ENCODE measurements around the gene ZNF83.

GRCh38 chr19:52670046-52670445 is 31.9 kb upstream of the ZNF83 start:
- TF ChIP-seq, protein P1, sequence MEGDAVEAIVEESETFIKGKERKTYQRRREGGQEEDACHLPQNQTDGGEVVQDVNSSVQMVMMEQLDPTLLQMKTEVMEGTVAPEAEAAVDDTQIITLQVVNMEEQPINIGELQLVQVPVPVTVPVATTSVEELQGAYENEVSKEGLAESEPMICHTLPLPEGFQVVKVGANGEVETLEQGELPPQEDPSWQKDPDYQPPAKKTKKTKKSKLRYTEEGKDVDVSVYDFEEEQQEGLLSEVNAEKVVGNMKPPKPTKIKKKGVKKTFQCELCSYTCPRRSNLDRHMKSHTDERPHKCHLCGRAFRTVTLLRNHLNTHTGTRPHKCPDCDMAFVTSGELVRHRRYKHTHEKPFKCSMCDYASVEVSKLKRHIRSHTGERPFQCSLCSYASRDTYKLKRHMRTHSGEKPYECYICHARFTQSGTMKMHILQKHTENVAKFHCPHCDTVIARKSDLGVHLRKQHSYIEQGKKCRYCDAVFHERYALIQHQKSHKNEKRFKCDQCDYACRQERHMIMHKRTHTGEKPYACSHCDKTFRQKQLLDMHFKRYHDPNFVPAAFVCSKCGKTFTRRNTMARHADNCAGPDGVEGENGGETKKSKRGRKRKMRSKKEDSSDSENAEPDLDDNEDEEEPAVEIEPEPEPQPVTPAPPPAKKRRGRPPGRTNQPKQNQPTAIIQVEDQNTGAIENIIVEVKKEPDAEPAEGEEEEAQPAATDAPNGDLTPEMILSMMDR (IDR thresholded peaks at IDR 0.05) = no peak
- no peak for TF ChIP-seq NR1H2 (CRISPR knock-in tag; IDR thresholded peaks at IDR 0.05)
- TF ChIP-seq, protein P2, sequence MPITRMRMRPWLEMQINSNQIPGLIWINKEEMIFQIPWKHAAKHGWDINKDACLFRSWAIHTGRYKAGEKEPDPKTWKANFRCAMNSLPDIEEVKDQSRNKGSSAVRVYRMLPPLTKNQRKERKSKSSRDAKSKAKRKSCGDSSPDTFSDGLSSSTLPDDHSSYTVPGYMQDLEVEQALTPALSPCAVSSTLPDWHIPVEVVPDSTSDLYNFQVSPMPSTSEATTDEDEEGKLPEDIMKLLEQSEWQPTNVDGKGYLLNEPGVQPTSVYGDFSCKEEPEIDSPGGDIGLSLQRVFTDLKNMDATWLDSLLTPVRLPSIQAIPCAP (CRISPR knock-in tag; IDR thresholded peaks at IDR 0.05) = no peak
- TF ChIP-seq ZNF121 (CRISPR knock-in tag; IDR thresholded peaks at IDR 0.05) = no peak
- no peak for TF ChIP-seq JAZF1 (CRISPR knock-in tag; IDR thresholded peaks at IDR 0.05)
- TF ChIP-seq, protein P3, sequence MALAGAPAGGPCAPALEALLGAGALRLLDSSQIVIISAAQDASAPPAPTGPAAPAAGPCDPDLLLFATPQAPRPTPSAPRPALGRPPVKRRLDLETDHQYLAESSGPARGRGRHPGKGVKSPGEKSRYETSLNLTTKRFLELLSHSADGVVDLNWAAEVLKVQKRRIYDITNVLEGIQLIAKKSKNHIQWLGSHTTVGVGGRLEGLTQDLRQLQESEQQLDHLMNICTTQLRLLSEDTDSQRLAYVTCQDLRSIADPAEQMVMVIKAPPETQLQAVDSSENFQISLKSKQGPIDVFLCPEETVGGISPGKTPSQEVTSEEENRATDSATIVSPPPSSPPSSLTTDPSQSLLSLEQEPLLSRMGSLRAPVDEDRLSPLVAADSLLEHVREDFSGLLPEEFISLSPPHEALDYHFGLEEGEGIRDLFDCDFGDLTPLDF (CRISPR knock-in tag; IDR thresholded peaks at IDR 0.05) = no peak
- TF ChIP-seq, protein P4, sequence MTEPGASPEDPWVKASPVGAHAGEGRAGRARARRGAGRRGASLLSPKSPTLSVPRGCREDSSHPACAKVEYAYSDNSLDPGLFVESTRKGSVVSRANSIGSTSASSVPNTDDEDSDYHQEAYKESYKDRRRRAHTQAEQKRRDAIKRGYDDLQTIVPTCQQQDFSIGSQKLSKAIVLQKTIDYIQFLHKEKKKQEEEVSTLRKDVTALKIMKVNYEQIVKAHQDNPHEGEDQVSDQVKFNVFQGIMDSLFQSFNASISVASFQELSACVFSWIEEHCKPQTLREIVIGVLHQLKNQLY (CRISPR knock-in tag; IDR thresholded peaks at IDR 0.05) = no peak
- no peak for TF ChIP-seq ATF3 (CRISPR knock-in tag; conservative IDR thresholded peaks at IDR 0.05)
- no peak for TF ChIP-seq NR2C2 (CRISPR knock-in tag; IDR thresholded peaks at IDR 0.05)
- TF ChIP-seq, protein P5, sequence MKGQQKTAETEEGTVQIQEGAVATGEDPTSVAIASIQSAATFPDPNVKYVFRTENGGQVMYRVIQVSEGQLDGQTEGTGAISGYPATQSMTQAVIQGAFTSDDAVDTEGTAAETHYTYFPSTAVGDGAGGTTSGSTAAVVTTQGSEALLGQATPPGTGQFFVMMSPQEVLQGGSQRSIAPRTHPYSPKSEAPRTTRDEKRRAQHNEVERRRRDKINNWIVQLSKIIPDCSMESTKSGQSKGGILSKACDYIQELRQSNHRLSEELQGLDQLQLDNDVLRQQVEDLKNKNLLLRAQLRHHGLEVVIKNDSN (CRISPR knock-in tag; IDR thresholded peaks at IDR 0.05) = no peak
- TF ChIP-seq ZNF219 (CRISPR knock-in tag; IDR thresholded peaks at IDR 0.05; ENCODE audit: borderline replicate concordance) = no peak
- no peak for TF ChIP-seq USF2 (CRISPR knock-in tag; IDR thresholded peaks at IDR 0.05)
- TF ChIP-seq FOXP1 (CRISPR knock-in tag; IDR thresholded peaks at IDR 0.05; ENCODE audit: borderline replicate concordance) = no peak
